Liver (tissue), 9 donors: Measurements from ENCODE around the gene HBG2. TPM values are rescaled to one million over a fixed set of nuclear protein-coding genes. Genes with fewer than 3 reads are reported as not detected.
"Not testable (repeated sequence)": the region's sequence is repeated elsewhere in the genome, so short reads cannot be mapped to it uniquely, and the experiment has no call there.

Experiments
- DNase-seq: peaks from one replicate; pipeline ENCODE4 v3.0.0-alpha.2; 2017; ENCODE audit warnings: low spot score
- H3K27ac ChIP-seq, 2 donors: one replicate each; pipeline ENCODE4 v1.7.0; 2013; ENCODE audit warnings: inconsistent platforms in 2 of 2, low read length in 2 of 2, control low read depth in 1 of 2, low read depth in 1 of 2, mild to moderate bottlenecking in 1 of 2
- H3K27me3 ChIP-seq, 4 donors: one replicate each; pipeline versions ENCODE4 v1.6.1 to v1.7.0; 2013; ENCODE audit warnings: low read length in 3 of 4, inconsistent platforms in 1 of 4, mild to moderate bottlenecking in 1 of 4, moderate library complexity in 1 of 4; ENCODE audit not compliant: control insufficient read depth in 4 of 4, insufficient read depth in 4 of 4
- H3K36me3 ChIP-seq, 4 donors: one replicate each; pipeline versions ENCODE4 v1.6.1 to v1.7.0; 2013; ENCODE audit warnings: low read length in 3 of 4, mild to moderate bottlenecking in 3 of 4, low read depth in 1 of 4, moderate library complexity in 1 of 4; ENCODE audit not compliant: control insufficient read depth in 4 of 4, insufficient read depth in 3 of 4
- H3K4me1 ChIP-seq, 4 donors: one replicate each; pipeline versions ENCODE4 v1.6.1 to v1.7.0; 2013; ENCODE audit warnings: low read length in 3 of 4, mild to moderate bottlenecking in 3 of 4, moderate library complexity in 1 of 4; ENCODE audit not compliant: control insufficient read depth in 4 of 4, insufficient read depth in 4 of 4
- H3K4me3 ChIP-seq, 3 donors: one replicate each; pipeline versions ENCODE4 v1.6.1 to v1.7.0; 2013; ENCODE audit warnings: low read length in 3 of 3, control low read depth in 1 of 3, low read depth in 1 of 3, mild to moderate bottlenecking in 1 of 3
- H3K9ac ChIP-seq, 2 donors: one replicate each; pipeline ENCODE4 v1.7.0; 2013; ENCODE audit warnings: low read length in 2 of 2, mild to moderate bottlenecking in 2 of 2, moderate library complexity in 2 of 2, control low read depth in 1 of 2, low read depth in 1 of 2
- H3K9me3 ChIP-seq, 4 donors: one replicate each; pipeline versions ENCODE4 v1.6.1 to v1.7.0; 2013; ENCODE audit warnings: low read length in 3 of 4; ENCODE audit not compliant: control insufficient read depth in 4 of 4
- CTCF ChIP-seq: fragments of 150-350 bp; IDR thresholded peaks from 2 replicates; pipeline ENCODE4 v1.5.1; 2017; ENCODE audit warnings: improper control_type of control experiment, low read depth, low read length; ENCODE audit not compliant: missing input control
- EGR1 ChIP-seq, 2 donors: IDR thresholded peaks; 2 replicates each; pipeline ENCODE4 v1.6.1; 2016 to 2018; ENCODE audit warnings: antibody characterized with exemption in 2 of 2, low read depth in 2 of 2
- FOXA1 ChIP-seq: IDR thresholded peaks from 2 replicates; pipeline ENCODE4 v1.6.1; 2016; ENCODE audit warnings: antibody characterized with exemption
- FOXA2 ChIP-seq: IDR thresholded peaks from 2 replicates; pipeline ENCODE4 v1.6.1; 2016; ENCODE audit warnings: antibody characterized with exemption
- GABPA ChIP-seq, 2 donors: IDR thresholded peaks in 1 of 2; conservative IDR thresholded peaks in 1 of 2; 2 replicates each; pipeline ENCODE4 v1.6.1; 2016; ENCODE audit warnings: antibody characterized with exemption in 2 of 2, mild to moderate bottlenecking in 1 of 2, moderate library complexity in 1 of 2
- HNF4G ChIP-seq: IDR thresholded peaks from 2 replicates; pipeline ENCODE4 v1.6.1; 2016; ENCODE audit warnings: antibody characterized with exemption
- NR2F2 ChIP-seq: IDR thresholded peaks from 2 replicates; pipeline ENCODE4 v1.6.1; 2016; ENCODE audit warnings: antibody characterized with exemption
- REST ChIP-seq: IDR thresholded peaks from 2 replicates; pipeline ENCODE4 v1.6.1; 2016; ENCODE audit warnings: antibody characterized with exemption, mild to moderate bottlenecking
- TAF1 ChIP-seq: conservative IDR thresholded peaks from 2 replicates; pipeline ENCODE4 v1.6.1; 2016; ENCODE audit warnings: antibody characterized with exemption, mild to moderate bottlenecking
- YY1 ChIP-seq: IDR thresholded peaks from 2 replicates; pipeline ENCODE4 v1.6.1; 2016; ENCODE audit warnings: antibody characterized with exemption, mild to moderate bottlenecking
- WGBS: extraction: QIAGEN DNeasy Blood & Tissue Kit; methylation state at CpG from one replicate; pipeline ENCODE4 v1.1.7; 2013; 5-methylcytosine and 5-hydroxymethylcytosine counted together
- polyA plus RNA-seq, 2 donors: library from polyadenylated mRNA; stranded (reverse) in 1 of 2; unstranded in 1 of 2; fragments of 200-250 nt in 1 of 2; fragments of >200 nt in 1 of 2; fragmentation: Nextera tagmentation in 1 of 2; extraction: Ambion mirVana in 1 of 2; gene quantifications; one replicate each; pipeline versions ENCODE4 v1.2.1 to v1.2.3, GENCODE V29; 2013 to 2015
- total RNA-seq, 2 donors: library from RNA; depleted of rRNA; stranded (reverse); fragments of >200 nt; gene quantifications; one replicate each; pipeline ENCODE4 v1.2.3, GENCODE V29; 2014
- donor health status: healthy.
- donor health status: healthy.
- donor health status: healthy.
- donor health status: healthy.
- donor health status: healthy.

Gene HBG2
- total and polyA plus RNA-seq, 4 donors: 0.71 to 55,632 TPM; not detected in 2

DNA sequence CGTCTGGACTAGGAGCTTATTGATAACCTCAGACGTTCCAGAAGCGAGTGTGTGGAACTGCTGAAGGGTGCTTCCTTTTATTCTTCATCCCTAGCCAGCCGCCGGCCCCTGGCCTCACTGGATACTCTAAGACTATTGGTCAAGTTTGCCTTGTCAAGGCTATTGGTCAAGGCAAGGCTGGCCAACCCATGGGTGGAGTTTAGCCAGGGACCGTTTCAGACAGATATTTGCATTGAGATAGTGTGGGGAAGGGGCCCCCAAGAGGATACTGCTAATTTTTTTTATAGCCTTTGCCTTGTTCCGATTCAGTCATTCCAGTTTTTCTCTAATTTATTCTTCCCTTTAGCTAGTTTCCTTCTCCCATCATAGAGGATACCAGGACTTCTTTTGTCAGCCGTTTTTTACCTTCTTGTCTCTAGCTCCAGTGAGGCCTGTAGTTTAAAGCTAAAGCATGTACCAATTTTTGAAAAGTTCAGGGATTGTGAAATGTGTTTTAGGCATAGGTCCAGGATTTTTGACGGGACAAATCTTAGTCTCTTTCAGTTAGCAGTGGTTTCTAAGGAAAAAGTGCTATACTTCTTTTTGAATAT is 4.7 kb downstream of the HBG2 start, which contains the start of gene HBG1:
HBG1 (minus strand) TSS at position 51 of the 590 bp plus-strand sequence. CDS start 53 bp downstream, outside the sequence.
- WGBS: 53% methylated on average over 3 of the region's 9 CpGs
- H3K4me3 ChIP-seq, H3K4me1 ChIP-seq, H3K9ac ChIP-seq, H3K27ac ChIP-seq, H3K36me3 ChIP-seq, DNase-seq, H3K9me3 ChIP-seq: not testable (repeated sequence)
- peaks cover 0 to 15% (median 0%) of the 10 kb centered on the region in 4 donors for H3K27me3 ChIP-seq

DNA sequence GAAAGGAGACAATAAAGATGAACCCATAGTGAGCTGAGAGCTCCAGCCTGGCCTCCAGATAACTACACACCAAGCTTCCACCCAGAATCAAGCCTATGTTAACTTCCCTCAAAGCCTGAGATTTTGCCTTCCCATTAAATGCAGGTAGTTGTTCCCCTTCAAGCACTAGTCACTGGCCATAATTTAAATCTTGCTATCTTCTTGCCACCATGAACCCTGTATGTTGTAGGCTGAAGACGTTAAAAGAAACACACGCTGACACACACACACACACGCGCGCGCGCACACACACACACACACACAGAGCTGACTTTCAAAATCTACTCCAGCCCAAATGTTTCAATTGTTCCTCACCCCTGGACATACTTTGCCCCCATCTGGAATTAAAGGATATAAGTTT is 6.1 kb downstream of the HBG2 start:
- 79% methylated on average over 7 of the region's 7 CpGs for WGBS
- DNase-seq: not testable (repeated sequence)

GRCh38 chr11:5247472-5248192 is 6.9 kb downstream of the HBG2 start:
- Histone ChIP-seq H3K9ac (no peak overlapping the region), H3K36me3 (no peaks in the 10 kb centered on the region), H3K4me3 (no peak overlapping the region), H3K4me1 (no peaks in the 10 kb centered on the region), H3K27me3 (peaks cover 0 to 14% (median 0%) of the 10 kb centered on the region in 4 donors), H3K27ac (no peak overlapping the region), H3K9me3 (peaks cover 0 to 2% (median 0%) of the 10 kb centered on the region in 4 donors)
- TF ChIP-seq REST (no peak), NR2F2 (no peak), HNF4G (no peak), FOXA1 (no peak), EGR1 (IDR thresholded peaks at IDR 0.05; ENCODE audit: low read depth in 2 of 2) (no peak)
- WGBS: 78% methylated on average over 3 of the region's 3 CpGs
- peak; percentile 39 for DNase-seq

More for the DNA sequence above, 6.1 kb downstream of the HBG2 start:
- H3K9ac ChIP-seq, H3K9me3 ChIP-seq, H3K4me1 ChIP-seq, H3K36me3 ChIP-seq, H3K4me3 ChIP-seq, H3K27ac ChIP-seq: not testable (repeated sequence)
- peaks cover 0 to 15% (median 0%) of the 10 kb centered on the region in 4 donors for H3K27me3 ChIP-seq

GRCh38 chr11:5246772-5247471 is 7.7 kb downstream of the HBG2 start:
- Histone ChIP-seq H3K4me1 (no peaks in the 10 kb centered on the region), H3K9ac (no peak overlapping the region), H3K4me3 (no peak overlapping the region), H3K27ac (no peak overlapping the region), H3K27me3 (peaks cover 0 to 9% (median 0%) of the 10 kb centered on the region in 4 donors), H3K9me3 (peaks cover 0 to 2% (median 0%) of the 10 kb centered on the region in 4 donors), H3K36me3 (no peaks in the 10 kb centered on the region)
- peak; percentile 37 for DNase-seq
- 71% methylated on average over 6 of the region's 6 CpGs for WGBS
- TF ChIP-seq HNF4G (no peak), GABPA (IDR thresholded peaks at IDR 0.05 in 1 of 2, conservative IDR thresholded peaks at IDR 0.05 in 1 of 2) (no peak), EGR1 (IDR thresholded peaks at IDR 0.05; ENCODE audit: low read depth in 2 of 2) (no peak), REST (no peak), TAF1 (no peak), FOXA2 (no peak), CTCF (no peak), YY1 (no peak)
